ENCODE results near the gene IFT43. TPM values are rescaled to one million over a fixed set of nuclear protein-coding genes. Genes with fewer than 3 reads are reported as not detected.

IFT43 gene
- polyA plus RNA-seq, 1 experiment = 58.9 TPM

- no peak for DNase-seq (ENCODE audit: low read depth)
- Histone ChIP-seq H3K27me3 (ENCODE audit: control insufficient read depth, insufficient read depth, low read length) (peaks cover 3% of the 10 kb centered on the region), H3K4me3 (ENCODE audit: low read depth, low read length) (no peak overlapping the region), H3K36me3 (ENCODE audit: control insufficient read depth, insufficient read depth, low read length) (no peaks in the 10 kb centered on the region)
- ChIA-PET CTCF (no interaction called here), POLR2A (no interaction called here)
- TF ChIP-seq CTCF (IDR thresholded peaks at IDR 0.05; ENCODE audit: insufficient read depth, low read depth, low read length) = no peak
Observed at GRCh38 chr14:76117789-76118484, 132.4 kb downstream of the IFT43 start.

DNA sequence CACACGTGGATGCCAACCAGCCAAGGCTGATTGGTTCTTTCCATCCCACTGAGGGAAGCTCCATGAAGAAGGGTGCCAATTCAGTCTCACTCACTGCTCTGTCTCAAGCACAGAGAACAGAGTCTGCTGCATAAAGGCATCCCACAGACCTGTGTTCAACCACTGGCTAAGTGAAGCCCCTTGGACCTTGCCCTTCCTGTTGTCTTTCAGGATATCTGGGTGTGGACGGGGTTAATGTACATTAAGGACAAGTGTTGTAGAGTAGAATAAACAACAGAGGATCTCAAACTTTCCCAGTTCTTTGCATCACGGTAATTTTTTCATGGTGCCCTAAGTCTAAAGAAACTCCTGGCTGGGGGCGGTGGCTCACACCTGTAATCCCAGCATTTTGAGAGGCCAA lies 133.0 kb downstream of the IFT43 start:
- H3K4me3 ChIP-seq (ENCODE audit: low read depth, low read length) = no peak overlapping the region
- POLR2A ChIA-PET = no interaction called here
- TF ChIP-seq CTCF (IDR thresholded peaks at IDR 0.05; ENCODE audit: insufficient read depth, low read depth, low read length) = no peak
- DNase-seq (ENCODE audit: low read depth) = no peak
- no peaks in the 10 kb centered on the region for H3K36me3 ChIP-seq (ENCODE audit: control insufficient read depth, insufficient read depth, low read length)
- peaks cover 3% of the 10 kb centered on the region for H3K27me3 ChIP-seq (ENCODE audit: control insufficient read depth, insufficient read depth, low read length)
- CTCF ChIA-PET = no interaction called here

DNA sequence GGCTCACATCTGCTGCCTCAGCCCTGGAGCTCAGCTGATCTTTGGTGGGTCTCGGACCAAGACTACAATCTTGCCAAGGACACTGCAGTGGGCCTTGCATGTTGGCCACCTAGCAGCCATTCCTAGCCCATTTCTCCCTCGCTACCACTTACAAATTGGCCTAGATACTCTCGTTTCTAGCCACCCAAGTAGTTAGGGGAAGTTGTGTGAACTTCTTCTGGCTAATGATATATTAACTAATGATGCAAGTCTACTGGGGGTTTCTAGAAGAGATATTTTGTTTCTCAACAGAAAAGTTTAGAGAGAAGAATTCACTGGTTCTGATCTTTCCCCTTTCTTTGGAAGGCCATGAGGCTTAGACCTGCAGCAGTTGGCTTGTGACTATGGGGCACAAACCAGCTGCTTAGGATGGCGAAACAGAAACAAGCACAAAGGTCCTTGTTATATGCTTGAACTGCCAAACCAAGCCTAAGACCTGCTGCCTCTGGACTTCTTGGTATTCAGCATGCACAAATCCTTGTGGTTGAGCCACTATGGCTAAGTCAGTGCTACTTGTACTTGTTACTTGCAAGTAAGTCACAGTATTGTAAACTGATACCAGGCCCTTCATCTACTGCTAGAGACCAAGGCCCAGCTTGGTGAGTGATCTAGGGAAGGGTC lies 135.7 kb downstream of the IFT43 start:
- CTCF ChIA-PET = interaction anchor here (1.4 kb wide), 1 partner anchor 14 kb away, joined by 3 read pairs; no protein-coding TSS in a partner anchor
- POLR2A ChIA-PET = no interaction called here
- Histone ChIP-seq H3K27me3 (ENCODE audit: control insufficient read depth, insufficient read depth, low read length) (peaks cover 1% of the 10 kb centered on the region), H3K36me3 (ENCODE audit: control insufficient read depth, insufficient read depth, low read length) (no peaks in the 10 kb centered on the region), H3K4me3 (ENCODE audit: low read depth, low read length) (no peak overlapping the region)
- TF ChIP-seq CTCF (IDR thresholded peaks at IDR 0.05; ENCODE audit: insufficient read depth, low read depth, low read length) = no peak
- DNase-seq (ENCODE audit: low read depth) = no peak

GRCh38 chr14:76123426-76124225 lies 138.1 kb downstream of the IFT43 start:
- DNase-seq (ENCODE audit: low read depth) = no peak
- Histone ChIP-seq H3K36me3 (ENCODE audit: control insufficient read depth, insufficient read depth, low read length) (no peaks in the 10 kb centered on the region), H3K4me3 (ENCODE audit: low read depth, low read length) (no peak overlapping the region), H3K27me3 (ENCODE audit: control insufficient read depth, insufficient read depth, low read length) (no peaks in the 10 kb centered on the region)
- ChIA-PET CTCF (interaction anchor here (0.7 to 1.2 kb wide), 2 partner anchors 8 to 10 kb away, joined by 3 to 5 read pairs; no protein-coding TSS in a partner anchor), POLR2A (no interaction called here)
- no peak for TF ChIP-seq CTCF (IDR thresholded peaks at IDR 0.05; ENCODE audit: insufficient read depth, low read depth, low read length)

- no peak for DNase-seq (ENCODE audit: low read depth)
- no peaks in the 10 kb centered on the region for H3K27me3 ChIP-seq (ENCODE audit: control insufficient read depth, insufficient read depth, low read length)
- H3K4me3 ChIP-seq (ENCODE audit: low read depth, low read length) = no peak overlapping the region
- no peak for TF ChIP-seq CTCF (IDR thresholded peaks at IDR 0.05; ENCODE audit: insufficient read depth, low read depth, low read length)
- ChIA-PET CTCF (no interaction called here), POLR2A (no interaction called here)
- no peaks in the 10 kb centered on the region for H3K36me3 ChIP-seq (ENCODE audit: control insufficient read depth, insufficient read depth, low read length)
Observed at GRCh38 chr14:76125511-76125910, 139.9 kb downstream of the IFT43 start.
